HG03064 (cell line): ENCODE results near the gene DPPA3.
"Not testable (repeated sequence)": the region's sequence is repeated elsewhere in the genome, so short reads cannot be mapped to it uniquely, and the experiment has no call there.

Source experiments
- ATAC-seq: cut with Tn5 transposase; IDR thresholded peaks from one replicate; pipeline ENCODE4 v1.9.1; 2021; ENCODE audit warnings: low read depth; ENCODE audit not compliant: unreplicated experiment

The DPPA3 gene

GRCh38 chr12:7711133-7711532 lies at the start of gene DPPA3:
Gene DPPA3, plus strand, starts transcription at chr12:7711433. Its CDS starts 138 bp downstream, at chr12:7711571.
- ATAC-seq: no peak

- no peak for ATAC-seq
Measured at GRCh38 chr12:7661741-7662140, 49.5 kb upstream of the DPPA3 start.

- no peak for ATAC-seq
Measured at GRCh38 chr12:7666595-7666994, 44.6 kb upstream of the DPPA3 start.

DNA sequence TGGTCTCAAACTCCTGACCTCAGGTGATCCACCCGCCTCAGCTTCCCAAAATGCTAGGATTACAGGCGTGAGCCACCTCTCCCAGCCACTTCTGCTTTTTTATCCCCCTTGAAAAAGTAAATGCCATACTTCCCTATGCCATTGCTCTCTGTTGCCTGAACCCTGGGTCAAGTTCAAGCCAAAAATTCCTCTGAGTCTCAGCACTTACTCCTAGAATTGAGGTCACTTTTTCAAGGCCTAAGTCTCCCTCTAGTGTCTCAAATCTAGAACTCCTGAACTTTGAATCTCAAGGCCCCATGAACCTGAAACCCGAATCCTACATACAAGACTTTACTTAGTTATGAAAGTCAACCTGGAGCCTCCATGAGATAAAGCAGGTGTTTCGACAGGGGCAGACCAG lies 44.1 kb upstream of the DPPA3 start:
- no peak for ATAC-seq

DNA sequence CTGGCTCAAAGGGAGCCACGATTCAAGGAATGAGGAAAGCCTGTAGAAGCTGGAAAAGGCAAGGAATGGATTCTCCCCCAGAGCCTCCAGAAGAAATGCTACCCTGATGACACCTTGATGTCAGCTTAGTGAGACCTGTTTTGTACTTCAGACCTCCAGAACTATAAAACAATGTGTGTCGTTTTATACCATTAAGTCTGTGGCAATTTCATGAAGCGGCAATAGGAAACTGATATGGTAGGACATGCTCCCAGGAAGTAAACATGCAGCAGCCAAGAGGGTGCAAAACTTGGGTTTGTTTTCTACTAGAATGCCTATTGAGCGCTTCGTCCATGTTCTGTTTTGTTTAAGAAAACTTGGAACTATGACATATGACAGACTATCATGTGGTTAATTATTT lies 43.1 kb upstream of the DPPA3 start:
- no peak for ATAC-seq

GRCh38 chr12:7675455-7675854 lies 35.8 kb upstream of the DPPA3 start:
- not testable (repeated sequence) for ATAC-seq

DNA sequence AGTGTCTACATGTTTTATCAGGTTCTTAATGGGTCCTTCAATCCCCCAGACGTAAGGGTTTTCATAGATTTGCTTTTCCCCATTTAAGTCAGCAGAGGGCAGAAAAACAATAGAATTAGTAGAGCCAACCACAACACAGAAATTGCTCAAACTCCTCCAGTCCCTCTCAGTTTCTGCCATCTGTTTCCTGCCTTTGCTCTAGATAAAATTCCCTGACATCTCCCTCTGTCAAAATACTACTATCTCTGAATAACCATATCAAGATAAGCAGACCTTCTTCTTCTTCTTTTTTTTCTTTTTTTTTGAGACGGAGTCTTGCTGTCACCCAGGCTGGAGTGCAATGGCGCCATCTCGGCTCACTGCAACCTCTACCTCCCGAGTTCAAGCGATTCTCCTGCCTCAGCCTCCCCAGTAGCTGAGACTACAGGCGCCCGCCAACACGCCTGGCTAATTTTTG lies 33.8 kb upstream of the DPPA3 start:
- ATAC-seq: not testable (repeated sequence)

DNA sequence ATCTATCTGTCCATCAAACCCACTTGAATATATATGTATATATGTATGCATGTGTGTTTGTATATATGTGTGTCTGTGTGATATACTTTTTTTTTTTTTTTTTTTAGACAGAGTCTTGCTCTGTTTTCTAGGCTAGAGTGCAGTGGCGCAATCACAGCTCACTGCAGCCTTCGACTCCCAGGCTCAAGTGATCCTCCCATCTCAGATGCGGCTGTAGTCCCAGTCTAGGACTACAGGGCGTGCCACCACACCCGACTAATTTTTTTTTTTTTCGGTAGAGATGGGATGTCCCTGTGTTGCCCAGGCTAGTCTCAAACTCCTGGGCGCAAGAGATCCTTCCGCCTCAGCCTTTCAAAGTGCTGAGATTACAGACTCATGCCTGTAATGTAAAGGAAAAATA lies 32.5 kb upstream of the DPPA3 start:
- ATAC-seq: no peak

DNA sequence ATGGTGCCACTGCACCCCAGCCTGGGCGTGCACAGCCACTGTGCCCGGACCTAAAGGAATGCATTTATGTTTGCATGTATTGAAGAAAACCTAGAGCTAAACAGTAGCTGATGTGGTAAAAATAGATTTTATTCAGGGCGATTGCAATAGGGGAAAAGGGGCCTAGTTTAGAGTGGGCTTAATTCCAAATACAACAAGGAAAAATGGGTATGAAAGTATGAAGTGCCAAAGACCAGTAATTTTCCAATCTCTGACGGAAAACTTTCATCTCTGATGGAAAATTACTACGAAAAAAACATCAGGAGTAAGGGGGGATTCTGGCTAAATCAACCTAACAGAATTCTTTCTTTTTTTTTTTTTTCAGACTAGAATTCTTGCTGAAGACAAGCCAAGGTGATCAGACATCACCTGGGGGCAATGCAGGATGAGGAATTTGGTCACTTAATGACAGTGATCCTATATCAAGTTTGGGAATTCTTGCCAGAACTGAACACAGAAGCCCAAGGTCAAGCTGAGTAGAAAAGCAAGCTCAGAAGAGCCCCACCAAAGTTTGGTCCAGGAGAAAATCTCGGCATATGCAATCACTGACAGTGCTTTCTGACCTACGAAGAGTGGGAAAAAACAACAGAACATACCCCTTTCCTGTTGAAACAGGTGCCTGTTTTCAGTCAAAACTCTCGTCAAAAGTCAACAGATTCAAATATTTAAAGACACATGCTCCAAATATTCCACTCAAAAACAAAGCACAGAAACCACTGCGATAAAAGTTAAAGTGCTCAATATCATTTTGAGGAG lies 31.8 kb upstream of the DPPA3 start:
- ATAC-seq: no peak

DNA sequence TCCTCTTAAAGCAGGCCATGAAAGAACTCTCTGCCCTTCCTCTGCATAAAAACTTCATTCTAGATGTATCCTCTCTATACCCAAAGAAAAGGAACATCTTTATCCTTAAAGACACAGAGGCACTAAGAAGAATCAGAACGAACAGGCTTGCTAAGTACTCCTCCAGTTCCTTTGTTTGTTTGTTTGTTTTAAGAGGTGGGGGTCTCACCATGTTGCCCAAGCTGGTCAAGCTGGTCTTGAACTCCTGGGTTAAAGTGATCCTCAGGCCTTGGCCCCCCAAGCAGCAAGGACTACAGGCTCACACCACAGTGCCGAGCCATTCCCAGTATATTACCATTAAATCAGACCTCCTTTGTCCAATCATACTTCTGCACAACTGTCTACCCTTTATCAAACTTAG lies 29.7 kb upstream of the DPPA3 start:
- ATAC-seq: no peak

GRCh38 chr12:7693793-7694192 lies 17.4 kb upstream of the DPPA3 start:
- no peak for ATAC-seq

DNA sequence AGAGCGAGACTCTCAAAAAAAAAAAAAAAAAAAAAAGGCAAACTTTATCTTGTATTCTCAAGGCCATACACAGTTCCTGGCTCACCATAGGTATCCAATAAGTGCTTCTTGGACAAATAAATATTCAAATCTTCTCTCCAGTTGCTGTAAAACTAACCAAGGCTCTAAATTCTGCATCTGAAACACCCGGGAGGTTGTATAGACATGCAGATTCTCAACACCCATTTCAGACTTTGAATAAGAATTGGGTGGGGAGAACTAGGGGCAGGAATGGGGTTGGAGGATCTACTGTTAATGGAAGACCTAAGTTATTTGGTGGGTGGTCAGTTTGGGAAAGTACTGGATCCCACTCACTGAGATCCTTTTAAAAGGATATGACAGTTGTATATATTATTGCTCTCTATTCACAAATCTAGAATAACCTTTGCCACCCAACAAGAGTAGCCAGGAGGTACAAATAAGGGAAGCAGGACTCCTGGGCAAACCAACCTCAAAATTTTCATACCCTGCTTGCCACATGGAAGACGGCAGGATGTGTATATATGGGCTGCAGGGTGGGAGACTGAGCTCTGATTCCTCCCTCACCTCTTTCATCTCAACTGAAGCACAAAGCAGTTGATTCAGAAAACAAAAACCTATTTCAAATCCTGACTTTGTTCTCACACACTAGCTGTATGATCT lies 16.5 kb upstream of the DPPA3 start:
- no peak for ATAC-seq

GRCh38 chr12:7695237-7695560 lies 16.0 kb upstream of the DPPA3 start:
- ATAC-seq: no peak

GRCh38 chr12:7695566-7696197 lies 15.6 kb upstream of the DPPA3 start, which contains the start of gene GDF3:
Gene GDF3, minus strand, starts transcription at chr12:7695775. Its CDS starts 47 bp downstream, at chr12:7695728.
- ATAC-seq: no peak

GRCh38 chr12:7705846-7706245 lies 5.4 kb upstream of the DPPA3 start:
- no peak for ATAC-seq

DNA sequence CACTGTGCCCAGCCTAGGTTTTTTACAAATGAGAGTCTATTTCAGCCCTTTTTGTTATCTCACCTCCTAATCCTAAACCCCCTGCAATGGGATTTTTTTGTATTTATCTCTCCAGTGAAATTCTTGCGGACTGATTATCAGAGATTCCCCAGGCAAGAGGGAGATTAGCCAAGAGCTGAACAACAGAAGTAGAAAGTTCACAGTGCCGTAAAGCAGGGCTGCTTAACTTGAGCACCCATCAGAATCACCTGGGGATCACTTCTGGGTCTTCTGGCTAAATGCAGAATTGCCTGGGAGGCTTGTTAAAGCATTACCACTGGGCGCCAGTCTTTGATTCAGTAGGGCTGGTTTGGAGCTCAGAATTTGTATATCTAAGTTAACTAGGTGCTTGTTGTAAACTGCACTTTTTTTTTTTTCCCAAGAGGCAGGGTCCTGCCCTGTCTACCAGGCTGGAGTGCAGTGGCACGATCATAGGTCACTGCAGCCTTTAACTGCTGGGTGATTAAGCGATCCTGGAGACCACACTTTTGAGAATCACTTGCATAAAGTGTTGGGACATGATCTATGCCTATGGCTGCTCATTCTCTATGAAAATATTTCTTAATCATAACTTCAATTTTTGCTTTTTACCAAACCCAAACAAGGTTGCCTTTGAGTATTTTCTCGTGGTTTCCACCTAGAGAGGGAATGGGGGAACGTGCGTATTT lies 1.1 kb upstream of the DPPA3 start:
- ATAC-seq: no peak

DNA sequence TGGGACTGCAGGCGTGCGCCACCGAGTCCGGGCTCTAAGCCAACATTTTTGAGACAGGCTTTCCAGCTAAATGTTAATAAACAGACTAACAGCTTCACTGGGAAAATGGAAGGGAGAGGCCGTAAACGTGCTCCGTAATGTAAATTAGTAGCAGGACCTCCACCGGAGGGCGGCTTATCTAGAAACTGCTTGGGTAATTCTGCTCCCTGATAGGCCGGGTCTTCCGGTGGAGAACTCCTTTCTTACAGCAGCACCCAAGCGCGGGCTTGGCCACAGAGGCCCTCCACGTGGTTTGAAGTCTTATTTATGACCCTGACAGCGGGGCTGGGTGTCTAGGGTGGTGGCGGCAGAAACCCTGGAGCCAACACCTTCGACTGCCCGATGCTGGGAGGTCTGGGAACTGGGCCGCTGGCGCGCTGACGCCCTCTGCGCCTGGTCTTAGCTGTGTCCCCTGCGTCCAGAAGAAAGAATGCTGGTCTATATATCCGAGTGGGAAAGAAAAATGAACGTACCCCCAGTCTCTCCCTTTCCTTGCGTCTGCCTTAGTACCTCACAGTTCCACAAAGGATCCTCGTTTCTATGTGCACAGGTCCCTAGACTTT lies 1.7 kb downstream of the DPPA3 start:
- ATAC-seq: no peak

- ATAC-seq: no peak
Measured at GRCh38 chr12:7716381-7716780, 5.1 kb downstream of the DPPA3 start.

DNA sequence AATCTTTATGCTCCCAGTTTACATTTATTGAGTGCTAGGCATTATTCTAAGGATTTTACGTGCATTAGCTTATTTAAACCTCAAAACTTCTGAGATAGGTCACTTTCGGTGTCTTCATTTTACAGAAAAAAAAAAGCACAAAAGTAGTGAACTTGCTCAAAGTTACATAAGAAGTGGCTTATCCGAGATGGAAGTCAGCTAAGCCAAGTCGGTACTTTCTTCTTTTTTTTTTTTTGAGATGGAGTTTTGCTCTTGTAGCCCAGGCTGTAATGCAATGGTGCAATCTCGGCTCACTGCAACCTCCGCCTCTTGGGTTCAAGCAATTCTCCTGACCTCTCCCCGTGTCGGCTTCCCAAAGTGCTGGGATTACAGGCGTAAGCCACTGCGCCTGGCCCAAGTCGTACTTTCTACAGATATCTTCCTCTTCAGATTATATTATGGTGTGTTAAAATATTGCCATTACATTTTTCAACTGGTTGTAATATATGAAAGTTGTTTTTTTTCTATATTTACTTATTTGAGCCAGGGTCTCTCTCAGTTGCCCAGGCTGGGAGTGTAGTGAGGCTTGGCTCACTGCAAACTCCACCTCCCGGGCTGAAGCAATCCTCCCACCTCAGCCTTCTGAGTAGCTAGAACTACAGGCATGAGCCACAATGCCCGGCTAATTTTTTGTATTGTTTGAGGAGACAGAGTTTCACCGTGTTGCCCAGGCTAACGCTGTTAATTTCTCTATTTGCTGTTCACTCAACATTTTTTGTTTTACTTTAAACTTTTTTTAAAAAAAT lies 8.9 kb downstream of the DPPA3 start:
- ATAC-seq: no peak

GRCh38 chr12:7723926-7724325 lies 12.7 kb downstream of the DPPA3 start:
- no peak for ATAC-seq
